ENCODE results near the gene SRRM2. TPM values are rescaled to one million over a fixed set of nuclear protein-coding genes. Genes with fewer than 3 reads are reported as not detected.

Gene SRRM2
- total and polyA plus RNA-seq, 2 donors = 42.4 to 690 TPM

DNA sequence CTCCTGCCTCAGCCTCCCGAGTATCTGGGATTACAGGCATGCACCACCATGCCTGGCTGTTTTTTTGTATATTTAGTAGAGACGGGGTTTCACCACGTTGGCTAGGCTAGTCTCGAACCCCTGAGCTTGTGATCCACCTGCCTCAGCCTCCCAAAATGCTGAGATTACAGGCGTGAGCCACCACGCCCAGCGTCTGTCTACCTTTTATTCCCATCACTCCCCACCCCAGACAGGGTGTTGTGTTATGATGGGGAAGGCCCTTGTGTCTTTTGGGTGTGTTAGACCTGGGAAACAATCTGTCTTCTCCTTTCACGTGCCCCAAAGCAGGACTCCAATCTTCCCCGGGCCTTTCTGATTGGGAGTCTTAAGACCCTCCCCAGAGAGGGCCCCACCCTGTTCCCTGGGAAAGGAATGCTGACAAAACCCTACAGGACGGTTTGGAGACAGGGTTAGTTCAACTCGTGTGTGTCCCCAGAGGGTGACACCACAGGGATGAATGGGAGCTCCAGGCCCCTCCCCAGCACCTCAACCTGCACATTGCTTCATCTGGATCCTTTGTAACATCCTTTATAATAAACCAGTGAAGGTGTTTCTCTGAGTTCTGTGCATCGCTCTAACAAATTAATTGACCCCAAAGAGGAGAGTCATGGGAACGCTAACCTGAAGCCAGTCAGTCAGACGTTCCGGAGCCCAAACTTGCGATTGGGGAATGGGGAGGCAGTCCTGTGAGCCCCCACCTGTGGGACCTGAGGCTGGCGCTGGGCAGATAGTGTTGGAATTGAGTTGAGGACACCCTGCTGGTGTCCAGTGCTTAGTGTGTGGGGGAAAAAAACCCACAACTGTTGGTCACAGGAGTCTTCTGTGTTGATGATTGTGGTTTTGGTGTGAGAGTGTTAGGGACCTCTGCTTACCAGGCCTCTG, 27.8 kb downstream of the SRRM2 start:
- Histone ChIP-seq H3K36me3 (ENCODE audit: control insufficient read depth in 2 of 2, insufficient read depth in 2 of 2, low read length in 1 of 2) (peaks cover 2 to 3% of the 10 kb centered on the region in 2 donors), H3K27me3 (ENCODE audit: control insufficient read depth in 2 of 2, insufficient read depth in 1 of 2, low read length in 1 of 2) (peaks cover 13 to 23% of the 10 kb centered on the region in 2 donors), H3K27ac (ENCODE audit: low read depth in 1 of 2, low read length in 1 of 2) (no peak overlapping the region), H3K4me1 (ENCODE audit: control insufficient read depth in 2 of 2, insufficient read depth in 2 of 2, low read length in 2 of 2) (peaks cover 22 to 29% of the 10 kb centered on the region in 2 donors), H3K9me3 (ENCODE audit: control insufficient read depth in 2 of 2, insufficient read depth in 1 of 2, low read length in 1 of 2) (peaks cover 0 to 13% of the 10 kb centered on the region in 2 donors), H3K4me3 (ENCODE audit: low read length in 2 of 2) (no peak overlapping the region)
- DNase-seq (ENCODE audit: low read depth in 6 of 9, low spot score in 9 of 9) = no peak
- 94% methylated on average over 17 of the region's 17 CpGs for WGBS

DNA sequence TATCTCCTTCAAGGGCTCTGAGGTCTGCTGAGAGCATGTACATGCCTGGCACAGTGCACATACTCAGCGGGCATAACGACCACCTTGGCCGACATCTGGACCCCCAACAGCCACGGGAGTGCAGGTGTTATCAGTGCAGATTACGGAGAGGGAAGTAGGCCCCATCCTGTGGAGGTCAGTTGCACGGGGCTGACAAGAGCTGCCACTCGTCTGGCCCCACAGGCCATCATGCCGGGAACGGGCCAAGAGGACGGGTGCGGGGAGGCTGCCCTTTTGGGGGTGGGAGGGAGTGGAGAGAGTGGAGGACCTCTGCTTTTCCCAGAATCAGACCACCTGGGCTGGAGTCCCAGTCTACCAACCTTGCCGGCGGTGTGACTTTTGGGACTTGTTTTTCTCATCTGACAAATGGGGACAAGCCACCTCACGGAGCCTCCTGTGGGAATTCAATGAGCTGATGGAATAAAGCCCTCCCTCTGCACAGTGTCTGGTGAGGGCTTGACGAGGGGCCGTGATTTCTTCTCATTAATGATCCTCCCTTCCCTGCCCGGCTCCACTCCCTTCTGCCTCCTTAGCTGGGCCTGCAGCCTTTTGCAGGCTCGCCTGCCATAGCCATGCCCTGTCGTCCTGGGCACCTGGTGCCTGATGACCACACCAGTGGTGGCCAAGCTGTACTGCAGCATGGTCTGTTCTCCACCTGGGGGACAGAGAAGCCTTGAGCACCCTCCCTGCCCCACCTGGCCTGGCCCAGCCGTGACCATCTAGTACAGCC, 30.3 kb downstream of the SRRM2 start:
- H3K4me3 ChIP-seq (ENCODE audit: low read length in 2 of 2) = no peak overlapping the region
- 80% methylated on average over 20 of the region's 20 CpGs for WGBS
- H3K27ac ChIP-seq (ENCODE audit: low read depth in 1 of 2, low read length in 1 of 2) = no peak overlapping the region
- H3K9me3 ChIP-seq (ENCODE audit: control insufficient read depth in 2 of 2, insufficient read depth in 1 of 2, low read length in 1 of 2) = peaks cover 0 to 12% of the 10 kb centered on the region in 2 donors
- no peaks in the 10 kb centered on the region for H3K36me3 ChIP-seq (ENCODE audit: control insufficient read depth in 2 of 2, insufficient read depth in 2 of 2, low read length in 1 of 2)
- peaks cover 17 to 21% of the 10 kb centered on the region in 2 donors for H3K4me1 ChIP-seq (ENCODE audit: control insufficient read depth in 2 of 2, insufficient read depth in 2 of 2, low read length in 2 of 2)
- no peak for DNase-seq (ENCODE audit: low read depth in 6 of 9, low spot score in 9 of 9)
- peaks cover 26 to 43% of the 10 kb centered on the region in 2 donors for H3K27me3 ChIP-seq (ENCODE audit: control insufficient read depth in 2 of 2, insufficient read depth in 1 of 2, low read length in 1 of 2)

DNA sequence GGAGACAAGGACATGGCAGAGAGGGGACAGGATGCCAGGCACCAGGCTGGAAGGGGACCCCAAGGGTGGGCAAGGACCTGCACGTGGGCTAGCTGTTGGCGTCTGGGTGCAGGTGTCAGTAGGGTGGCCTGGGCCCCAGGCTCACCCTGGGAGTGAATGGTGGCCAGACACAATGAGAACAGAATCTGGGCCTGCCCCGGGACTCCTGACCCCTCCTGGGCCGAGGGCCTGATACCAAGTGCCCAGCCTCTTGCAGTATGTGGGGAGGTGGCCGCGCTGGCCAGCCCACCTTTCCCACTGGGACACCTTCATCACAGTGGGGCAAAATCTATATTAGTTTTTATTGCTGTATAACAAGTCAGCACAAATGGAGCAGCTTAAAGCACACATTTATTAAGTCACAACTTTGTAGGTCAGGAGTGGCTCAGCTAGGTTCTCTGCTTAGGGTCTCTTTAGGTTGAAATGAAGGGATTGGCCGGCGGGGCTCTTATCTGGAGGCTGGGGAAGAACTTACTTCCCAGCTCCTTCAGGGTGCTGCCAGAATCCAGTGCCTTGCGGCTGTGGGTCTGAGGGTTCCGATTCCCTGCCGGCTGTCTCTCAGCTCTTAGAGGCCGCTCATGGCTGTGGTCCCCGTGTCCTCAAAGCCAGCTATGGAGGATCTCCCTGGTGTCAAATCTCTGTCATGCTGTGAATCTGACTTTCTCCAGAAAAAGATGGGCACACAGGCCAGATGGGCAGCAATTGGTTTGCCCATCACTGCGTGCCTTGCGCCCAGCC, 31.3 kb downstream of the SRRM2 start:
- 97% methylated on average over 15 of the region's 15 CpGs for WGBS
- Histone ChIP-seq H3K27ac (ENCODE audit: low read depth in 1 of 2, low read length in 1 of 2) (no peak overlapping the region), H3K4me1 (ENCODE audit: control insufficient read depth in 2 of 2, insufficient read depth in 2 of 2, low read length in 2 of 2) (peaks cover 11 to 14% of the 10 kb centered on the region in 2 donors), H3K36me3 (ENCODE audit: control insufficient read depth in 2 of 2, insufficient read depth in 2 of 2, low read length in 1 of 2) (no peaks in the 10 kb centered on the region), H3K4me3 (ENCODE audit: low read length in 2 of 2) (no peak overlapping the region), H3K9me3 (ENCODE audit: control insufficient read depth in 2 of 2, insufficient read depth in 1 of 2, low read length in 1 of 2) (peaks cover 0 to 9% of the 10 kb centered on the region in 2 donors), H3K27me3 (ENCODE audit: control insufficient read depth in 2 of 2, insufficient read depth in 1 of 2, low read length in 1 of 2) (peaks cover 28 to 51% of the 10 kb centered on the region in 2 donors)
- no peak for DNase-seq (ENCODE audit: low read depth in 6 of 9, low spot score in 9 of 9)

DNA sequence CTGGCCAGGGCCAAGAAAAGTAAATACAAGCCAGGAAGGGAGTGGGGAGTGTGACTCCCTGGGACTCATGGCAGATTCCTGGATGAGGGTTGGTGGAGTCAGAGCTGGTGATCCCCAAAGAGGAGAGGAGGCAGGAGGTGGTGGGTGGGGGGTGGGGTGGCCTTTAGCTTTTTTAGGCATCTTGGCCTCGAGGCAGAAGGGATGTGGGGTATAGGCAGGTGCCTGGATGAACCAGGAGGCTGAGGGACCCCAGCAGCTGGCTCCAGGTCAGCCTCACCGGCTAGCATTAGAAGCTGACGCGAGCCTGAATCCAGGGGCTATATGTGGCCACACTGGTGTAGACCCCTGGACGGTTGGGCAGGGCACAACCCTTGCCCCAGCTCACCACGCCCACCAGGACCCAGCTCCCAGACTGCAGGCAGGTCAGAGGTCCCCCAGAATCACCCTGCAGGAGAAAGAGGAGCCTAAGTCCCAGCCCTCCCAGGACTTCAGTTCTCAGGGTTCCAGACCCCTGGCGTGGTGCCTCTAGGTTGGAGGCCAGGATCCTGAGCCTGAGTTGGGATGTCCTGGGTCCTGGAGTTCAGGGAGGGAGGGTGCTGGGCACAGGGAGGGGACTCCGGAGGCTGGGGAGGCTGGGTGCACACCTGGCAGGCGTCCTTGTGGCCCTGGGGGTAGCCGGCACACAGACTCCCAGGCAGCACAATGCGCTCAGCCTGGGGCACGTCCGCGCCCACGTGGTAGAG, 32.1 kb downstream of the SRRM2 start:
- H3K4me1 ChIP-seq (ENCODE audit: control insufficient read depth in 2 of 2, insufficient read depth in 2 of 2, low read length in 2 of 2) = peaks cover 9 to 10% of the 10 kb centered on the region in 2 donors
- H3K27me3 ChIP-seq (ENCODE audit: control insufficient read depth in 2 of 2, insufficient read depth in 1 of 2, low read length in 1 of 2) = peaks cover 28 to 58% of the 10 kb centered on the region in 2 donors
- H3K36me3 ChIP-seq (ENCODE audit: control insufficient read depth in 2 of 2, insufficient read depth in 2 of 2, low read length in 1 of 2) = no peaks in the 10 kb centered on the region
- H3K27ac ChIP-seq (ENCODE audit: low read depth in 1 of 2, low read length in 1 of 2) = no peak overlapping the region
- WGBS = 56% methylated on average over 15 of the region's 15 CpGs
- peak overlapping the region in 1 of 2 donors; percentile 48 for H3K4me3 ChIP-seq (ENCODE audit: low read length in 2 of 2)
- H3K9me3 ChIP-seq (ENCODE audit: control insufficient read depth in 2 of 2, insufficient read depth in 1 of 2, low read length in 1 of 2) = peaks cover 0 to 5% of the 10 kb centered on the region in 2 donors
- DNase-seq (ENCODE audit: low read depth in 6 of 9, low spot score in 9 of 9) = peak in 1 of 9 donors; percentile 44

DNA sequence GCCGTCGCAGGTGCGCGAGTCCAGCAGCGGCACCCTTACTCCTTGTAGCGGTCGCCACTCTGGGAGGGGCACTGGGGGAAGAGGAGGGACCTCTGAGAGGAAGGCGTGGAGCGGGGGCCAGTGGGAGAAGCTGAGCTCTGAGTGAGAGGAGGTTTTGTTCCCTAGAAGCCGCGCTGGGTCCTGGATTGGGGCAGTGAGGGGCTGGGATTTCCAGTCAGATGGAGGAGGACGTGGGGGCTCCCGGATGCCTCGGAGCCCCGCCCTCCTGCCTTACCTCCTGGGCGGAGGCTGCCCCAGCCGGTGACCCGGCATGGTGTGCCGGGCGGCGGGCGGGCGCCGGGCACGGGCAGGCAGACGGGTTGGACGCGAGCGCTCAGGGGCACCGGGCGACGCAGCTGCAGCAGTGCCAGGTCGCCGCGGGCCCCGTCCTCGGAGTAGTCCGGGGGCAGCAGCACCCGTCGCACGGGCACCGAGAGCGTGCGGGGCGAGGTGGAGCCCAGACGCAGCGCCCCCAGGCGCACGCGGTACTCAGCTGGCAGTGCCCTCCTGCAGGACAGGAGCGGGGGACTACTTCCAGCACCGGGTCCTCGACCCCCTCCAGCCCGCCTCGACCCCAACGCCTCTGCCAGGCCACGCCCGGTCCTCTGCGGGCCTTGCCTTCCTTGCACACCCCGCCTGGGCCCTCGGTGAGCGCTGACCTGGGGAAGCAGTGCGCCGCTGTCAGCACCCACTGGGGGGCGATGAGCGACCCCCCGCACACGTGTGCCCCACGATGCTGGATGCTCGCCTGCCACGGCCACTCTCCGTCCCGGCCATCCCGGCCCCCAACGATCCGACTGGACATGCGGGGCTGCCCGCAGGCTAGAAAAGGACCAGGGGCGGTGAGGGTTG, 32.9 kb downstream of the SRRM2 start:
- 15% methylated on average over 79 of the region's 79 CpGs for WGBS
- peak in 4 of 9 donors; percentile 11 to 31 (median 16) for DNase-seq (ENCODE audit: low read depth in 6 of 9, low spot score in 9 of 9)

DNA sequence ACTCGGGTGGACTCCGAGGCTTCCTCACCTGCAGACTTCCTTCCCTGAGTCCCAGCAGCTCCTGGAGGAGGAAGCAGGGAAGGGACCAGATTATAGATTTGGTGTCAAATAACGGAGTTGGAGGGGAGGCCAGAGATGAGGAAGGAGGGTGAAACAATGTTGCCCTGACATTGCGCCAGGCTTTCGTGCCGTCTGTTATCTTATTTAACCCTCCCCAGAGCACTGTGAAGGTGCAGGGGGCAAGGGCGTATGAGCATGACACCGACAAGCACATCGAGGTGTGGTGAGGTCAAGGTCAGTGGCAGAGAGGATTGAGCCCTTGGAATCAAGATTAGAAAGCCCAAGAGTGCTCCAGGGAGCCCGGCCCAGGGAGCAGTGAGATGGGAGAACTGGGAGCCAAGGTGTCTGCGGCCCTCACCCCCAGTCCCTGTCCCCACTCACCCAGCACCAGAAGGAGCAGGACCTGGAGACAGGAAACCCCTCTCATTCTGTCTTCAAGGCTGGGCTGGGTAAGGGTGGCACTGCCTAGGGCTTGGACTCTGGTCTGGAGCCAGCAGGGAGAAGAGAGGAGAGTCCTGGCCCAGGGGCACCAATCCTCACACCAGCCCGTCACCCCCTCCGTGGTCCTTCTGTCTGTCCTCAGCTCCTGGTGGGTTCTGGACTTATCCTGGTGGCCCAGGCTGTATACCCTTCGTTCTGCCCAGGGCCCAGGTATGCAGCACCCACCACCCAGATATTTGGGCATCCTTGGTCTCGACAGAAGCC, 33.8 kb downstream of the SRRM2 start:
- 65% methylated on average over 15 of the region's 15 CpGs for WGBS
- Histone ChIP-seq H3K4me1 (ENCODE audit: control insufficient read depth in 2 of 2, insufficient read depth in 2 of 2, low read length in 2 of 2) (peaks cover 9 to 10% of the 10 kb centered on the region in 2 donors), H3K27ac (ENCODE audit: low read depth in 1 of 2, low read length in 1 of 2) (no peak overlapping the region), H3K9me3 (ENCODE audit: control insufficient read depth in 2 of 2, insufficient read depth in 1 of 2, low read length in 1 of 2) (peaks cover 0 to 5% of the 10 kb centered on the region in 2 donors), H3K27me3 (ENCODE audit: control insufficient read depth in 2 of 2, insufficient read depth in 1 of 2, low read length in 1 of 2) (peaks cover 28 to 72% of the 10 kb centered on the region in 2 donors), H3K4me3 (ENCODE audit: low read length in 2 of 2) (no peak overlapping the region), H3K36me3 (ENCODE audit: control insufficient read depth in 2 of 2, insufficient read depth in 2 of 2, low read length in 1 of 2) (no peaks in the 10 kb centered on the region)
- DNase-seq (ENCODE audit: low read depth in 6 of 9, low spot score in 9 of 9) = no peak

More for the DNA sequence above, 32.9 kb downstream of the SRRM2 start:
- H3K4me3 ChIP-seq (ENCODE audit: low read length in 2 of 2) = peak overlapping the region in 1 of 2 donors; percentile 48
- no peak overlapping the region for H3K27ac ChIP-seq (ENCODE audit: low read depth in 1 of 2, low read length in 1 of 2)
- H3K4me1 ChIP-seq (ENCODE audit: control insufficient read depth in 2 of 2, insufficient read depth in 2 of 2, low read length in 2 of 2) = peaks cover 9 to 10% of the 10 kb centered on the region in 2 donors
- H3K27me3 ChIP-seq (ENCODE audit: control insufficient read depth in 2 of 2, insufficient read depth in 1 of 2, low read length in 1 of 2) = peaks cover 28 to 64% of the 10 kb centered on the region in 2 donors
- no peaks in the 10 kb centered on the region for H3K36me3 ChIP-seq (ENCODE audit: control insufficient read depth in 2 of 2, insufficient read depth in 2 of 2, low read length in 1 of 2)
- H3K9me3 ChIP-seq (ENCODE audit: control insufficient read depth in 2 of 2, insufficient read depth in 1 of 2, low read length in 1 of 2) = peaks cover 0 to 5% of the 10 kb centered on the region in 2 donors

DNA sequence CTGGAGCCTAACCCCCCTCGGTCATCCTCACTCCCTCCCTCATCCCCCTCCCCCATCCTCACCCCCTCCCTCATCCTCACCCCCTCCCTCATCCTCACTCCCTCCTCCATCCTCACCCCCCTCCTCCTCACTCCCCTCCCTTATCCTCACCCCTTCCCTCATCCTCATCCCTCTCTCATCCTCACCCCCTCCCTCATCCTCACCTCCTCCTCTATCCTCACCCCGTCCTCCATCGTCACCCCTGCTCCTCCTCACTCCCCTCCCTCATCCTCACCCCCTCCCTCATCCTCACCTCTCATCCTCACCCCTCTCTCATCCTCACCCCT, 34.4 kb downstream of the SRRM2 start:
- H3K27me3 ChIP-seq (ENCODE audit: control insufficient read depth in 2 of 2, insufficient read depth in 1 of 2, low read length in 1 of 2) = peaks cover 28 to 76% of the 10 kb centered on the region in 2 donors
- H3K27ac ChIP-seq (ENCODE audit: low read depth in 1 of 2, low read length in 1 of 2) = no peak overlapping the region
- DNase-seq (ENCODE audit: low read depth in 6 of 9, low spot score in 9 of 9) = no peak
- no peaks in the 10 kb centered on the region for H3K36me3 ChIP-seq (ENCODE audit: control insufficient read depth in 2 of 2, insufficient read depth in 2 of 2, low read length in 1 of 2)
- H3K4me3 ChIP-seq (ENCODE audit: low read length in 2 of 2) = no peak overlapping the region
- WGBS = 74% methylated on average over 3 of the region's 3 CpGs
- H3K4me1 ChIP-seq (ENCODE audit: control insufficient read depth in 2 of 2, insufficient read depth in 2 of 2, low read length in 2 of 2) = peaks cover 9 to 10% of the 10 kb centered on the region in 2 donors
- peaks cover 0 to 5% of the 10 kb centered on the region in 2 donors for H3K9me3 ChIP-seq (ENCODE audit: control insufficient read depth in 2 of 2, insufficient read depth in 1 of 2, low read length in 1 of 2)

Data from thymus (tissue), 11 donors.